HL-60 (cell line): ENCODE measurements around the gene GSK3B.

Experiments used
- DNase-seq, 2 experiments: peaks; one replicate each; pipeline ENCODE4 v3.0.0-alpha.2; 2010 to 2020; ENCODE audit warnings: low read depth in 1 of 2, low spot score in 1 of 2
- H3K27ac ChIP-seq: fragments of 250-450 bp; sonication (Bioruptor Pico); replicated peaks from 2 replicates; pipeline ENCODE4 v1.5.1; 2020; ENCODE audit warnings: mild to moderate bottlenecking, moderate library complexity
- H3K27me3 ChIP-seq: fragments of 250-450 bp; sonication (Bioruptor Pico); 2 replicates; pipeline ENCODE4 v1.5.1; 2021; ENCODE audit warnings: mild to moderate bottlenecking, moderate library complexity; ENCODE audit not compliant: insufficient read depth, poor library complexity, severe bottlenecking
- H3K4me3 ChIP-seq: replicated peaks from 2 replicates; pipeline ENCODE4 v1.5.1; 2011; ENCODE audit warnings: mild to moderate bottlenecking, control low read depth, low read length; ENCODE audit not compliant: insufficient read depth
- CTCF ChIP-seq: IDR thresholded peaks from one replicate; pipeline ENCODE4 v1.5.1; 2011; ENCODE audit warnings: low read length, control low read depth, inconsistent platforms; ENCODE audit not compliant: insufficient read depth
- GABPA ChIP-seq: IDR thresholded peaks from 2 replicates; pipeline ENCODE4 v1.6.1; 2012; ENCODE audit warnings: low read depth
- POLR2AphosphoS5 ChIP-seq: IDR thresholded peaks from 2 replicates; pipeline ENCODE4 v1.6.1; 2012; ENCODE audit warnings: low read depth
- SPI1 ChIP-seq: IDR thresholded peaks from 2 replicates; pipeline ENCODE4 v1.6.1; 2012; ENCODE audit warnings: low read depth, mild to moderate bottlenecking, borderline replicate concordance
- TF ChIP-seq, protein P1 (sequence below): IDR thresholded peaks from 2 replicates; pipeline ENCODE4 v1.6.1; 2012; ENCODE audit warnings: low read depth; ENCODE audit not compliant: insufficient replicate concordance

GSK3B gene

GRCh38 chr3:119944091-119944490 is 150.2 kb downstream of the GSK3B start:
- no peak overlapping the region for H3K27ac ChIP-seq
- DNase-seq, result no peak
- no peaks in the 10 kb centered on the region for H3K27me3 ChIP-seq
- no peak overlapping the region for H3K4me3 ChIP-seq
- TF ChIP-seq SPI1 (no peak), GABPA (no peak), CTCF (no peak), POLR2AphosphoS5 (no peak)
- TF ChIP-seq, protein P1, sequence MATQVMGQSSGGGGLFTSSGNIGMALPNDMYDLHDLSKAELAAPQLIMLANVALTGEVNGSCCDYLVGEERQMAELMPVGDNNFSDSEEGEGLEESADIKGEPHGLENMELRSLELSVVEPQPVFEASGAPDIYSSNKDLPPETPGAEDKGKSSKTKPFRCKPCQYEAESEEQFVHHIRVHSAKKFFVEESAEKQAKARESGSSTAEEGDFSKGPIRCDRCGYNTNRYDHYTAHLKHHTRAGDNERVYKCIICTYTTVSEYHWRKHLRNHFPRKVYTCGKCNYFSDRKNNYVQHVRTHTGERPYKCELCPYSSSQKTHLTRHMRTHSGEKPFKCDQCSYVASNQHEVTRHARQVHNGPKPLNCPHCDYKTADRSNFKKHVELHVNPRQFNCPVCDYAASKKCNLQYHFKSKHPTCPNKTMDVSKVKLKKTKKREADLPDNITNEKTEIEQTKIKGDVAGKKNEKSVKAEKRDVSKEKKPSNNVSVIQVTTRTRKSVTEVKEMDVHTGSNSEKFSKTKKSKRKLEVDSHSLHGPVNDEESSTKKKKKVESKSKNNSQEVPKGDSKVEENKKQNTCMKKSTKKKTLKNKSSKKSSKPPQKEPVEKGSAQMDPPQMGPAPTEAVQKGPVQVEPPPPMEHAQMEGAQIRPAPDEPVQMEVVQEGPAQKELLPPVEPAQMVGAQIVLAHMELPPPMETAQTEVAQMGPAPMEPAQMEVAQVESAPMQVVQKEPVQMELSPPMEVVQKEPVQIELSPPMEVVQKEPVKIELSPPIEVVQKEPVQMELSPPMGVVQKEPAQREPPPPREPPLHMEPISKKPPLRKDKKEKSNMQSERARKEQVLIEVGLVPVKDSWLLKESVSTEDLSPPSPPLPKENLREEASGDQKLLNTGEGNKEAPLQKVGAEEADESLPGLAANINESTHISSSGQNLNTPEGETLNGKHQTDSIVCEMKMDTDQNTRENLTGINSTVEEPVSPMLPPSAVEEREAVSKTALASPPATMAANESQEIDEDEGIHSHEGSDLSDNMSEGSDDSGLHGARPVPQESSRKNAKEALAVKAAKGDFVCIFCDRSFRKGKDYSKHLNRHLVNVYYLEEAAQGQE, result no peak

- no peak overlapping the region for H3K27ac ChIP-seq
- DNase-seq, result no peak
- H3K4me3 ChIP-seq, result no peak overlapping the region
- TF ChIP-seq POLR2AphosphoS5 (no peak), GABPA (no peak), SPI1 (no peak), CTCF (no peak)
- TF ChIP-seq, protein P1, result no peak
- H3K27me3 ChIP-seq, result no peaks in the 10 kb centered on the region
Observed at GRCh38 chr3:119939077-119939476, 155.2 kb downstream of the GSK3B start.

GRCh38 chr3:119937229-119937628 is 157.0 kb downstream of the GSK3B start:
- no peak for DNase-seq
- Histone ChIP-seq H3K27ac (no peak overlapping the region), H3K4me3 (no peak overlapping the region), H3K27me3 (no peaks in the 10 kb centered on the region)
- no peak for TF ChIP-seq CTCF
- no peak for TF ChIP-seq SPI1
- TF ChIP-seq GABPA, result no peak
- TF ChIP-seq, protein P1, result no peak
- no peak for TF ChIP-seq POLR2AphosphoS5
